Adrenal gland (tissue), 5 donors: Measurements from ENCODE around the gene KDM6A.

Experiments used
- POLR2A ChIP-seq, 2 donors: fragments of 450-650 bp; IDR thresholded peaks; one replicate each; pipeline ENCODE4 v1.6.1; 2017; ENCODE audit warnings: antibody characterized with exemption in 2 of 2, mild to moderate bottlenecking in 2 of 2, moderate library complexity in 1 of 2
- TF ChIP-seq, protein P1 (sequence below), 6 experiments: fragments of 450-650 bp in 4 of 6; fragments of 200-600 bp in 2 of 6; sonication (generic) in 1 of 6; IDR thresholded peaks; 1 replicate in 5 of 6; 2 replicates in 1 of 6; pipeline versions ENCODE4 v1.5.1 to v1.8.0; 2016 to 2021; ENCODE audit warnings: antibody characterized with exemption in 6 of 6, mild to moderate bottlenecking in 2 of 6, moderate library complexity in 1 of 6
- donor health status: DM: no; HTN: no; CAD: no.

DNA sequence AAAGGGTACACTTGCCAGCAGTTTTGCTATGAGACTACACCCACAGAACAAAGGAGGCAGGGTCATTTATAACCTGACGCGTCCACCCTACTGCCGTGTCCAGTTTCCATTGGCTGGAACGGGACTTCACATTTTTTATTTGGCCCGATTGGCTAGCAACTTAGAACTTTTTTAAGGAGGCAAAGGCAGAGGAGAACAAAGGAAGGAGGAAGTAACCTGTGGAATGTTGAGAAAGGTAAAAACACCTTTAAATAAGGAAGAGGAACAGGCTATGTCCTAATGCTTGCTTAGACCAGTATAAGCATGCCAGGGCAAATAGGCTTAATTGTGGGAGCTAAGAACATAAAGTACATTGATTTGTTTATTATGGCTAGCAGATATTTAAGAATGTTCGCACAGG is 18.7 kb downstream of the KDM6A start:
- TF ChIP-seq, protein P1, sequence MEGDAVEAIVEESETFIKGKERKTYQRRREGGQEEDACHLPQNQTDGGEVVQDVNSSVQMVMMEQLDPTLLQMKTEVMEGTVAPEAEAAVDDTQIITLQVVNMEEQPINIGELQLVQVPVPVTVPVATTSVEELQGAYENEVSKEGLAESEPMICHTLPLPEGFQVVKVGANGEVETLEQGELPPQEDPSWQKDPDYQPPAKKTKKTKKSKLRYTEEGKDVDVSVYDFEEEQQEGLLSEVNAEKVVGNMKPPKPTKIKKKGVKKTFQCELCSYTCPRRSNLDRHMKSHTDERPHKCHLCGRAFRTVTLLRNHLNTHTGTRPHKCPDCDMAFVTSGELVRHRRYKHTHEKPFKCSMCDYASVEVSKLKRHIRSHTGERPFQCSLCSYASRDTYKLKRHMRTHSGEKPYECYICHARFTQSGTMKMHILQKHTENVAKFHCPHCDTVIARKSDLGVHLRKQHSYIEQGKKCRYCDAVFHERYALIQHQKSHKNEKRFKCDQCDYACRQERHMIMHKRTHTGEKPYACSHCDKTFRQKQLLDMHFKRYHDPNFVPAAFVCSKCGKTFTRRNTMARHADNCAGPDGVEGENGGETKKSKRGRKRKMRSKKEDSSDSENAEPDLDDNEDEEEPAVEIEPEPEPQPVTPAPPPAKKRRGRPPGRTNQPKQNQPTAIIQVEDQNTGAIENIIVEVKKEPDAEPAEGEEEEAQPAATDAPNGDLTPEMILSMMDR (IDR thresholded peaks at IDR 0.05), result no peak
- no peak for TF ChIP-seq POLR2A (IDR thresholded peaks at IDR 0.05)
